H1 (cell line): ENCODE data around the gene PRDM15. TPM values are rescaled to one million over a fixed set of nuclear protein-coding genes. Genes with fewer than 3 reads are reported as not detected.

Experiments used
- CTCF ChIA-PET: fragments of 300-600 bp; sonication (Branson Sonifier 250); formaldehyde crosslinking; loops from one replicate; lab custom pipeline; 2021; ENCODE audit not compliant: partially characterized antibody; lab: Charles Lee
- POLR2A ChIA-PET: fragments of 300-600 bp; sonication (Branson Sonifier 250); formaldehyde crosslinking; loops from one replicate; lab custom pipeline; 2021; ENCODE audit warnings: inconsistent platforms; ENCODE audit not compliant: partially characterized antibody; lab: Charles Lee
- DNase-seq, 2 experiments: peaks; one replicate each; pipeline versions ENCODE4 v3.0.0 to v3.0.0-alpha.2; 2010 to 2022; ENCODE audit warnings: low spot score in 2 of 2, low read depth in 1 of 2, mixed read lengths in 1 of 2
- FAIRE-seq: peaks from 2 replicates; lab custom pipeline; 2011; peaks lifted over from hg19 to GRCh38; lab: Jason Lieb, UNC
- H2AFZ ChIP-seq: 2 replicates; pipeline ENCODE4 v1.8.1; 2012; ENCODE audit warnings: low read length, inconsistent platforms
- H2AK5ac ChIP-seq: 2 replicates; pipeline ENCODE4 v1.6.1; 2013; ENCODE audit warnings: low read depth, low read length
- H2BK120ac ChIP-seq: replicated peaks from 2 replicates; pipeline ENCODE3; 2013; ENCODE audit warnings: low read depth, low read length, inconsistent platforms
- H2BK12ac ChIP-seq: 2 replicates; pipeline ENCODE4 v1.6.1; 2013; ENCODE audit warnings: low read depth, low read length
- H2BK15ac ChIP-seq: 2 replicates; pipeline ENCODE4 v1.6.1; 2013; ENCODE audit warnings: low read length
- H2BK20ac ChIP-seq: 2 replicates; pipeline ENCODE4 v1.6.1; 2013; ENCODE audit warnings: low read length
- H2BK5ac ChIP-seq: 2 replicates; pipeline ENCODE4 v1.6.1; 2013; ENCODE audit warnings: low read depth, low read length
- H3K14ac ChIP-seq: 2 replicates; pipeline ENCODE4 v1.6.1; 2013; ENCODE audit warnings: inconsistent platforms; ENCODE audit not compliant: insufficient read length
- H3K18ac ChIP-seq: 2 replicates; pipeline ENCODE4 v1.6.1; 2013; ENCODE audit warnings: low read length; ENCODE audit errors: extremely low read depth
- H3K23ac ChIP-seq: 2 replicates; pipeline ENCODE4 v1.6.1; 2013; ENCODE audit warnings: inconsistent platforms; ENCODE audit not compliant: insufficient read length
- H3K23me2 ChIP-seq: 2 replicates; pipeline ENCODE4 v1.6.1; 2013; ENCODE audit warnings: low read depth, low read length
- H3K27ac ChIP-seq: 2 replicates; pipeline ENCODE4 v1.6.1; 2011; ENCODE audit warnings: low read depth, low read length, inconsistent platforms
- H3K27me3 ChIP-seq, 4 experiments: replicated peaks in 1 of 4; 1 replicate in 1 of 4; 2 replicates in 3 of 4; pipeline versions ENCODE4 v1.6.1 to v1.8.1; 2011 to 2013; ENCODE audit warnings: low read length in 3 of 4, mild to moderate bottlenecking in 3 of 4, inconsistent platforms in 2 of 4, mixed read lengths in 2 of 4, moderate library complexity in 1 of 4; ENCODE audit not compliant: control insufficient read depth in 3 of 4, insufficient read depth in 3 of 4; ENCODE audit errors: extremely low read depth in 1 of 4
- H3K36me3 ChIP-seq, 4 experiments: 2 replicates each; pipeline versions ENCODE4 v1.6.1 to v1.8.1; 2011 to 2013; ENCODE audit warnings: mild to moderate bottlenecking in 4 of 4, low read length in 3 of 4, moderate library complexity in 2 of 4, control low read depth in 1 of 4, inconsistent platforms in 1 of 4; ENCODE audit not compliant: insufficient read depth in 4 of 4, control insufficient read depth in 2 of 4
- H3K4ac ChIP-seq: replicated peaks from 2 replicates; pipeline ENCODE3; 2013; ENCODE audit warnings: low read length, low read depth, mixed read lengths, inconsistent platforms; ENCODE audit not compliant: insufficient read length
- H3K4me1 ChIP-seq, 4 experiments: replicated peaks in 1 of 4; 1 replicate in 1 of 4; 2 replicates in 3 of 4; pipeline versions ENCODE4 v1.6.1 to v1.8.1; 2011 to 2013; ENCODE audit warnings: low read length in 3 of 4, inconsistent platforms in 2 of 4, mixed read lengths in 1 of 4; ENCODE audit not compliant: insufficient read depth in 4 of 4, control insufficient read depth in 3 of 4
- H3K4me2 ChIP-seq, 2 experiments: 2 replicates each; pipeline versions ENCODE4 v1.6.1 to v1.8.1; 2011 to 2013; ENCODE audit warnings: low read depth in 2 of 2, low read length in 2 of 2, control low read depth in 1 of 2, inconsistent platforms in 1 of 2, mild to moderate bottlenecking in 1 of 2; ENCODE audit not compliant: insufficient read depth in 1 of 2
- H3K4me3 ChIP-seq, 4 experiments: fragments of 200-600, 300-600 bp in 1 of 4; sonication (generic), shearing (Covaris generic), sonication (Bioruptor Twin) in 1 of 4; 2 replicates each; pipeline versions ENCODE4 v1.5.1 to v1.8.1; 2011 to 2016; ENCODE audit warnings: low read length in 4 of 4, low read depth in 3 of 4, control low read depth in 2 of 4, inconsistent platforms in 2 of 4, mild to moderate bottlenecking in 2 of 4, mixed read lengths in 1 of 4, moderate library complexity in 1 of 4; ENCODE audit not compliant: insufficient read depth in 2 of 4; ENCODE audit errors: extremely low read depth in 1 of 4
- H3K56ac ChIP-seq: replicated peaks from 2 replicates; pipeline ENCODE3; 2013; ENCODE audit warnings: low read depth, mild to moderate bottlenecking, mixed read lengths, low read length, inconsistent platforms; ENCODE audit not compliant: insufficient read length
- H3K79me1 ChIP-seq: 2 replicates; pipeline ENCODE4 v1.6.1; 2013; ENCODE audit warnings: low read depth, low read length, control low read depth
- H3K79me2 ChIP-seq, 2 experiments: 2 replicates each; pipeline versions ENCODE4 v1.6.1 to v1.8.1; 2012 to 2013; ENCODE audit warnings: low read length in 2 of 2, mild to moderate bottlenecking in 2 of 2, inconsistent platforms in 1 of 2; ENCODE audit not compliant: insufficient read depth in 2 of 2, control insufficient read depth in 1 of 2
- H3K9ac ChIP-seq, 4 experiments: replicated peaks in 1 of 4; 1 replicate in 1 of 4; 2 replicates in 3 of 4; pipeline versions ENCODE4 v1.6.1 to v1.8.1; 2011 to 2013; ENCODE audit warnings: low read depth in 3 of 4, low read length in 3 of 4, control low read depth in 2 of 4, mild to moderate bottlenecking in 2 of 4, moderate library complexity in 2 of 4, inconsistent platforms in 1 of 4; ENCODE audit errors: extremely low read depth in 1 of 4
- H3K9me3 ChIP-seq, 2 experiments: 2 replicates each; pipeline versions ENCODE4 v1.6.1 to v1.8.1; 2012 to 2013; ENCODE audit warnings: mild to moderate bottlenecking in 2 of 2, moderate library complexity in 2 of 2, control low read depth in 1 of 2, inconsistent platforms in 1 of 2, low read depth in 1 of 2, low read length in 1 of 2, mixed read lengths in 1 of 2; ENCODE audit not compliant: insufficient read depth in 2 of 2
- H4K20me1 ChIP-seq, 2 experiments: replicated peaks in 1 of 2; 2 replicates each; pipeline versions ENCODE3 to v1.8.1; 2011 to 2013; ENCODE audit warnings: inconsistent platforms in 2 of 2, low read length in 2 of 2, mild to moderate bottlenecking in 1 of 2; ENCODE audit not compliant: insufficient read depth in 2 of 2, control insufficient read depth in 1 of 2
- H4K5ac ChIP-seq: 2 replicates; pipeline ENCODE4 v1.6.1; 2013; ENCODE audit warnings: low read length, low read depth, mixed read lengths, inconsistent platforms; ENCODE audit not compliant: insufficient read length
- H4K8ac ChIP-seq: 2 replicates; pipeline ENCODE4 v1.8.0; 2013; ENCODE audit warnings: mild to moderate bottlenecking, moderate library complexity, low read length, inconsistent platforms; ENCODE audit not compliant: insufficient read depth; ENCODE audit errors: extremely low read depth
- H4K91ac ChIP-seq: replicated peaks from 2 replicates; pipeline ENCODE3; 2013; ENCODE audit warnings: low read length, mixed read lengths, inconsistent platforms; ENCODE audit not compliant: insufficient read length
- BACH1 ChIP-seq: IDR thresholded peaks from 2 replicates; pipeline ENCODE4 v1.6.1; 2012; ENCODE audit warnings: low read length, improper control_type of control experiment
- GABPA ChIP-seq: IDR thresholded peaks from 2 replicates; pipeline ENCODE4 v1.6.1; 2011; ENCODE audit warnings: mild to moderate bottlenecking, low read length, moderate library complexity, borderline replicate concordance; ENCODE audit not compliant: insufficient read depth
- GTF2F1 ChIP-seq: IDR thresholded peaks from 2 replicates; pipeline ENCODE4 v1.6.1; 2012; ENCODE audit warnings: low read depth, low read length, improper control_type of control experiment, borderline replicate concordance
- RFX5 ChIP-seq: IDR thresholded peaks from 2 replicates; pipeline ENCODE4 v1.6.1; 2011; ENCODE audit warnings: low read depth, low read length, improper control_type of control experiment, borderline replicate concordance
- RNF2 ChIP-seq: fragments of 200-900, 300-1000 bp; sonication (generic); IDR thresholded peaks from 2 replicates; pipeline ENCODE4 v1.7.1; 2016; ENCODE audit warnings: borderline replicate concordance, low read depth, mild to moderate bottlenecking, antibody characterized with exemption, low read length; ENCODE audit not compliant: poor library complexity, severe bottlenecking; ENCODE audit errors: missing control alignments
- SP1 ChIP-seq: IDR thresholded peaks from 2 replicates; pipeline ENCODE4 v1.6.1; 2011; ENCODE audit warnings: low read depth, low read length
- SP2 ChIP-seq: IDR thresholded peaks from 2 replicates; pipeline ENCODE4 v1.6.1; 2012; ENCODE audit warnings: mild to moderate bottlenecking, low read length, inconsistent platforms
- SP4 ChIP-seq: IDR thresholded peaks from 2 replicates; pipeline ENCODE4 v1.6.1; 2012; ENCODE audit warnings: low read length, inconsistent platforms
- SRF ChIP-seq: IDR thresholded peaks from 2 replicates; pipeline ENCODE4 v1.6.1; 2011; ENCODE audit warnings: mild to moderate bottlenecking, low read depth, low read length, moderate library complexity
- SUZ12 ChIP-seq: fragments of 200-600 bp; sonication (generic); IDR thresholded peaks from 2 replicates; pipeline ENCODE4 v1.6.1; 2012; ENCODE audit warnings: mild to moderate bottlenecking, inconsistent platforms, low read length, moderate library complexity, mixed read lengths
- TBP ChIP-seq: IDR thresholded peaks from 2 replicates; pipeline ENCODE4 v1.6.1; 2011; ENCODE audit warnings: low read depth, low read length, improper control_type of control experiment
- WGBS, 2 experiments: shearing (Covaris generic) in 1 of 2; methylation state at CpG; one replicate each; pipeline versions ENCODE4 v1.1.6 to v1.1.7; 2013 to 2015; ENCODE audit warnings: low lambda C conversion rate in 2 of 2, mixed read lengths in 2 of 2, inconsistent platforms in 1 of 2, low coverage in 1 of 2, missing lambda C conversion rate in 1 of 2; ENCODE audit not compliant: insufficient replicate concordance in 2 of 2, insufficient coverage in 1 of 2, insufficient read length in 1 of 2; ENCODE audit errors: extremely low coverage in 1 of 2, missing lambda C conversion rate in 1 of 2; 5-methylcytosine and 5-hydroxymethylcytosine counted together
- polyA plus RNA-seq, 7 experiments: library from polyadenylated mRNA; depleted of rRNA in 3 of 7; stranded (reverse) in 5 of 7; unstranded in 2 of 7; fragments of >200 nt in 5 of 7; fragments of 200-250 nt in 2 of 7; gene quantifications; 1 replicate in 5 of 7; 2 replicates in 1 of 7; 4 replicates in 1 of 7; pipeline versions ENCODE4 v1.2.1 to v1.2.3, GENCODE V29; 2011 to 2013; ENCODE audit warnings: missing spikeins in 2 of 7, mixed read lengths in 2 of 7
- total RNA-seq: library from RNA; stranded (reverse); fragmentation: NEBNext Ultra II Directional; extraction: Animal tissue kit (Norgen Biotek cat#: 25700); gene quantifications from 2 replicates; pipeline ENCODE4 v1.2.1, GENCODE V29; 2021
- TF ChIP-seq, protein P1 (sequence below): IDR thresholded peaks from 2 replicates; pipeline ENCODE4 v1.6.1; 2011; ENCODE audit warnings: low read length, improper control_type of control experiment

Gene PRDM15
- total and polyA plus RNA-seq, 2 of the 8 experiments (the other 6 are each of a cell fraction or from before 2014, with no cell fraction given): 9.7 to 10.5 TPM

DNA sequence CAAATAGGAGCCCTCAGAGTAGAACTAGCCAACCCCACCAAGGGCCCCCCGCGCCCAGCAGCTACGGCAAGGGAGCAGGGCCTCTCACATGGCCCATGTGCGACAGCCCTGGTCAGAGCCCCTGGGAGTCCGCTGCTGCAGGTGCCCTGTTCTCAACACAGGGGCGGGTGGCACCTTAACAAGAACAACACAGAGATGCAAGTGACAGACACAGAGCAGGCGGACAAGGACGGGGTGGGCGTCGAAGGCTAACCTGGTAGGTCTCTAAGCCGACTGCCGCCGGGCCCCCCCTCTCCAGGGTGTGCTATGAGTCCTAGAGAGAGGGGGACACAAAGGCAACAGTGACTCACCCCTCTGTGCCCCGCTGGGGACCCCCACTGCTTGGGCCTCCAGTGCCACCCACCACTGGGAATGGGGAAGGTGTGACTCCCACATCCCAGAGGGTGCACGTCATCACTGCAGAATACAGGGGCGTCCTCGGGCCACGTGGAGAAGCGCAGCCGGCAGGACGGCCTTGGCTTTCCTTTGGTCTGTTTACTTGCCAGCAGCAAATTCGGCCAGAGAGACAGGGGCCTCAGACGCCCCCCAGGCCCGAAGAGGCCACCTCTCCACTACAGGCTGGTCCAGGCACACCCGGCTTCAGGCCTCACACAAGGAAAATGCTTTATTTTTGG is 44.8 kb downstream of the PRDM15 start:
- H3K79me1 ChIP-seq: peaks cover 9% of the 10 kb centered on the region; the same call in 1 of the 2 replicates
- H3K79me2 ChIP-seq: no peaks in the 10 kb centered on the region; a peak in 1 of 4 replicates
- no peak overlapping the region for H3K23ac ChIP-seq
- H2BK20ac ChIP-seq: no peak overlapping the region
- no peak overlapping the region for H2BK5ac ChIP-seq
- H2BK120ac ChIP-seq: no peak overlapping the region
- FAIRE-seq: no peak
- H3K4ac ChIP-seq: no peak overlapping the region
- H3K18ac ChIP-seq: no peak overlapping the region
- no peak overlapping the region for H2AK5ac ChIP-seq
- 88% methylated on average over 20 of the region's 25 CpGs; no CpG with 5 or more reads in 1 of the 2 experiments for WGBS, 2 experiments
- no peak overlapping the region for H3K14ac ChIP-seq
- no peak overlapping the region for H4K5ac ChIP-seq
- H3K56ac ChIP-seq: no peak overlapping the region
- H2AFZ ChIP-seq: no peak overlapping the region
- no peak overlapping the region for H3K27ac ChIP-seq
- peaks cover 11% of the 10 kb centered on the region; the same call in 1 of the 2 replicates for H3K23me2 ChIP-seq
- no peak overlapping the region for H3K4me2 ChIP-seq
- peaks cover 2 to 16% of the 10 kb centered on the region in 2 experiments for H4K20me1 ChIP-seq
- CTCF ChIA-PET: interaction anchor here (1.8 to 4.1 kb wide), 3 partner anchors 10 to 222 kb away, joined by 8 to 21 read pairs (median 8); no protein-coding TSS in a partner anchor
- no peaks in the 10 kb centered on the region for H3K27me3 ChIP-seq
- H2BK15ac ChIP-seq: no peak overlapping the region
- H3K9ac ChIP-seq: no peak overlapping the region
- POLR2A ChIA-PET: no interaction called here
- no peak overlapping the region for H2BK12ac ChIP-seq
- H3K9me3 ChIP-seq: no peaks in the 10 kb centered on the region
- no peak overlapping the region for H4K91ac ChIP-seq
- H4K8ac ChIP-seq: no peak overlapping the region; the same call in 1 of the 2 replicates
- H3K36me3 ChIP-seq: peaks cover 0 to 6% (median 1%) of the 10 kb centered on the region in 4 experiments; a peak in 3 of 8 replicates
- DNase-seq: no peak
- peaks cover 2 to 12% (median 7%) of the 10 kb centered on the region in 4 experiments; a peak in 6 of 7 replicates for H3K4me1 ChIP-seq
- no peak overlapping the region for H3K4me3 ChIP-seq
- TF ChIP-seq SRF: no peak
- no peak for TF ChIP-seq TBP
- no peak for TF ChIP-seq GTF2F1
- no peak for TF ChIP-seq GABPA
- TF ChIP-seq BACH1: no peak
- no peak for TF ChIP-seq RNF2
- no peak for TF ChIP-seq SP1
- no peak for TF ChIP-seq SP2
- TF ChIP-seq SUZ12: no peak
- TF ChIP-seq, protein P1, sequence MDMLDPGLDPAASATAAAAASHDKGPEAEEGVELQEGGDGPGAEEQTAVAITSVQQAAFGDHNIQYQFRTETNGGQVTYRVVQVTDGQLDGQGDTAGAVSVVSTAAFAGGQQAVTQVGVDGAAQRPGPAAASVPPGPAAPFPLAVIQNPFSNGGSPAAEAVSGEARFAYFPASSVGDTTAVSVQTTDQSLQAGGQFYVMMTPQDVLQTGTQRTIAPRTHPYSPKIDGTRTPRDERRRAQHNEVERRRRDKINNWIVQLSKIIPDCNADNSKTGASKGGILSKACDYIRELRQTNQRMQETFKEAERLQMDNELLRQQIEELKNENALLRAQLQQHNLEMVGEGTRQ: no peak
- TF ChIP-seq RFX5: no peak
- TF ChIP-seq SP4: no peak
